Body of pancreas (tissue), 4 donors: Measurements from ENCODE around the gene IL17RE.

ENCODE experiments used
- POLR2A ChIP-seq, 3 donors: fragments of 450-650 bp; IDR thresholded peaks; one replicate each; pipeline ENCODE4 v1.6.1; 2016; ENCODE audit warnings: antibody characterized with exemption in 3 of 3, mild to moderate bottlenecking in 2 of 3
- TF ChIP-seq, protein P1 (sequence below), 7 experiments: fragments of 450-650 bp in 4 of 7; fragments of 200-600 bp in 3 of 7; sonication (generic) in 3 of 7; IDR thresholded peaks; one replicate each; pipeline ENCODE4 v1.5.1; 2016 to 2019; ENCODE audit warnings: antibody characterized with exemption in 7 of 7

DNA sequence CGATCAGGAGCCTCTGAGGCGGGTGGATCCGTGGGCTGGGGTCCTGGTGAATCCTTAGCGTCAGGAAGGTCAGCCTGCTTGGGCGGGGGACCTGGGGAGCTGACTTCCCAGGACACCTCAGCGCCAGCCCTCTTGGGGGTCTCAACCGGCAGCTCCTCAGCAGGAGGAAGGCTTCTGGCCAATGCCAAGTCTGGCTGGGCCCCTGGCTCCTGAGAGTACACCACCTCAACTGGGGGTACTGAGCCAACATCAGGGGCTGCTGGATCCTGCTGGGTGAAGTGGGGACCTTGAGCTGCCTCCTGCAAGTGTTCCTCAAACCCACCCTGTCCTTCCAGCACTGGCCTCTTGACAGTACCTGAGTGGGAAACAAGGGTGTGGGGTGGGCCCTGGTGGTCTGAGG is 46.5 kb downstream of the IL17RE start:
- TF ChIP-seq, protein P1, sequence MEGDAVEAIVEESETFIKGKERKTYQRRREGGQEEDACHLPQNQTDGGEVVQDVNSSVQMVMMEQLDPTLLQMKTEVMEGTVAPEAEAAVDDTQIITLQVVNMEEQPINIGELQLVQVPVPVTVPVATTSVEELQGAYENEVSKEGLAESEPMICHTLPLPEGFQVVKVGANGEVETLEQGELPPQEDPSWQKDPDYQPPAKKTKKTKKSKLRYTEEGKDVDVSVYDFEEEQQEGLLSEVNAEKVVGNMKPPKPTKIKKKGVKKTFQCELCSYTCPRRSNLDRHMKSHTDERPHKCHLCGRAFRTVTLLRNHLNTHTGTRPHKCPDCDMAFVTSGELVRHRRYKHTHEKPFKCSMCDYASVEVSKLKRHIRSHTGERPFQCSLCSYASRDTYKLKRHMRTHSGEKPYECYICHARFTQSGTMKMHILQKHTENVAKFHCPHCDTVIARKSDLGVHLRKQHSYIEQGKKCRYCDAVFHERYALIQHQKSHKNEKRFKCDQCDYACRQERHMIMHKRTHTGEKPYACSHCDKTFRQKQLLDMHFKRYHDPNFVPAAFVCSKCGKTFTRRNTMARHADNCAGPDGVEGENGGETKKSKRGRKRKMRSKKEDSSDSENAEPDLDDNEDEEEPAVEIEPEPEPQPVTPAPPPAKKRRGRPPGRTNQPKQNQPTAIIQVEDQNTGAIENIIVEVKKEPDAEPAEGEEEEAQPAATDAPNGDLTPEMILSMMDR (IDR thresholded peaks at IDR 0.05): no peak
- no peak for TF ChIP-seq POLR2A (IDR thresholded peaks at IDR 0.05)
